ENCODE data around the gene CORO6. TPM values are rescaled to one million over a fixed set of nuclear protein-coding genes. Genes with fewer than 3 reads are reported as not detected.

CORO6 gene
- total and polyA plus RNA-seq, 10 of the 15 experiments (the other 5 are each of a cell fraction or from before 2014, with no cell fraction given), result 0.26 to 5.0 (median 1.7) TPM; not detected in 1

DNA sequence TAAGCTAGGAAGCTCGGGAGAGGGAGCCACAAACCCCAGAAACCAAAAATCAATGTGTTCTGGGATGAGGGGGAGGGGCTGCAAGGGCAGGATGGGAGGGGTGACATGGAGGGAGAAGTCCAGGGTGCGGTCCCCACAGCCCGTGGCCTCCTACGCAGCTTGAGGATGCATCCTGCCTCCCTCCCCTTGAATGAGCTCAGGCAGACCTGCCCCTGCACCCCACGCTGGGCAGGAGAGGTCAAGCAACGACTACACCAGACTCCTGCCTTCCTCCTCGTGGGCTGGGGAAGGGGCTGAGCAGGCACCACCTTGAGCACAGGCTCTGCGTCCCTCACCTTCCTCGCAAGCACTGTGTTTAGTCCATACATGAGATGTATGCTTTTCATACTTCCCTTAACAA, 25.9 kb downstream of the CORO6 start:
- intact Hi-C loops (cut with micrococcal nuclease; ENCODE audit: unreplicated experiment), result loop anchor here (10.0 kb wide), 1 partner anchor 232 kb away; no protein-coding TSS in a partner anchor

More for the DNA sequence above, 25.9 kb downstream of the CORO6 start:
- DNase-seq (ENCODE audit: low read depth, low spot score), result no peak
- in situ Hi-C loops (cut with MboI), result no loop called here
- H3K36me3 ChIP-seq (ENCODE audit: control insufficient read depth in 2 of 2, insufficient read depth in 2 of 2, low read length in 1 of 2), result no peaks in the 10 kb centered on the region
- FAIRE-seq, result no peak
- no peak for ATAC-seq
- no peaks in the 10 kb centered on the region for H3K79me2 ChIP-seq (ENCODE audit: control insufficient read depth, insufficient read depth, low read length)
- no peak overlapping the region for H3K9ac ChIP-seq (ENCODE audit: control insufficient read depth, insufficient read depth, low read length)
- no peak overlapping the region for H3K4me2 ChIP-seq (ENCODE audit: control insufficient read depth, insufficient read depth)
- WGBS (ENCODE audit: insufficient coverage, insufficient replicate concordance, low lambda C conversion rate, missing lambda C conversion rate), result 62% methylated on average over 9 of the region's 9 CpGs
- H3K9me3 ChIP-seq (replicated peaks; ENCODE audit: control insufficient read depth, insufficient read depth, low read length), result no peaks in the 10 kb centered on the region
- RAD21 ChIA-PET (ENCODE audit: unreplicated experiment), result interaction anchor here (1.2 kb wide), 1 partner anchor 227 kb away, joined by 4 read pairs; no protein-coding TSS in a partner anchor
- POLR2A ChIA-PET, result no interaction called here
- TF ChIP-seq ZBTB40 (IDR thresholded peaks at IDR 0.05; ENCODE audit: borderline replicate concordance), result no peak
- no peak for TF ChIP-seq REST (IDR thresholded peaks at IDR 0.05; ENCODE audit: low read depth, low read length)
- TF ChIP-seq HDAC6 (IDR thresholded peaks at IDR 0.05; ENCODE audit: unreplicated experiment), result no peak
- TF ChIP-seq CHD2 (IDR thresholded peaks at IDR 0.05; ENCODE audit: borderline replicate concordance, low read depth, low read length), result no peak
- TF ChIP-seq STAT3 (IDR thresholded peaks at IDR 0.05; ENCODE audit: low read depth, low read length), result no peak
- no peaks in the 10 kb centered on the region for H4K20me1 ChIP-seq (ENCODE audit: control insufficient read depth, insufficient read depth)
- peaks cover 26% of the 10 kb centered on the region for H3K4me1 ChIP-seq (ENCODE audit: control insufficient read depth, insufficient read depth, low read length)
- SMC1A ChIA-PET (ENCODE audit: uncharacterized antibody, unreplicated experiment), result no interaction called here
- CTCF ChIA-PET, result interaction anchor here (0.8 to 1.8 kb wide), 2 partner anchors 15 to 16 kb away, joined by 3 to 7 read pairs; no protein-coding TSS in a partner anchor
- no peak overlapping the region for H3K4me3 ChIP-seq
- no peak overlapping the region for H3K27ac ChIP-seq (ENCODE audit: control insufficient read depth, insufficient read depth)
- H3K27me3 ChIP-seq (replicated peaks in 1 of 2; ENCODE audit: control insufficient read depth in 2 of 2, insufficient read depth in 2 of 2, low read length in 1 of 2), result no peaks in the 10 kb centered on the region; a peak in 1 of 4 replicates
- H2AFZ ChIP-seq (ENCODE audit: control insufficient read depth, low read depth, low read length), result no peak overlapping the region
- BruUV-seq (replicated peaks), result no TSS peak
